SK-N-SH treated with all-trans-retinoic acid at 6 μM for 48 hours (cell line): ENCODE data around the gene EML5.

ENCODE experiments used
- ATAC-seq: fragments of 200-7000 bp; cut with Tn5 transposase; 3 replicates; pipeline ENCODE4 v1.9.1; 2020; ENCODE audit warnings: mild to moderate bottlenecking, moderate library complexity
- ARNTL ChIP-seq: fragments of 450-650 bp; formaldehyde crosslinking; IDR thresholded peaks from 2 replicates; pipeline ENCODE4 v1.5.0; 2020; ENCODE audit warnings: low read depth, mild to moderate bottlenecking, moderate library complexity, borderline replicate concordance
- BACH2 ChIP-seq: fragments of 250-450 bp; sonication (Bioruptor Pico); IDR thresholded peaks from 2 replicates; pipeline ENCODE4 v1.9.0; 2021; ENCODE audit warnings: mild to moderate bottlenecking, borderline replicate concordance
- CSDC2 ChIP-seq: fragments of 250-450 bp; sonication (Bioruptor Pico); IDR thresholded peaks from 2 replicates; pipeline ENCODE4 v1.5.0; 2020; ENCODE audit warnings: mild to moderate bottlenecking, moderate library complexity
- ESRRG ChIP-seq: fragments of 250-450 bp; sonication (Bioruptor Pico); IDR thresholded peaks from 2 replicates; pipeline ENCODE4 v1.6.1; 2021; ENCODE audit warnings: mild to moderate bottlenecking
- RARB ChIP-seq: fragments of 250-450 bp; sonication (Bioruptor Pico); IDR thresholded peaks from 2 replicates; pipeline ENCODE4 v1.8.0; 2021; ENCODE audit warnings: mild to moderate bottlenecking, moderate library complexity
- TCF4 ChIP-seq: fragments of 250-450 bp; sonication (Bioruptor Pico); IDR thresholded peaks from 2 replicates; pipeline ENCODE4 v1.8.0; 2021; ENCODE audit warnings: mild to moderate bottlenecking, moderate library complexity, borderline replicate concordance
- TSHZ2 ChIP-seq: fragments of 250-450 bp; sonication (Bioruptor Pico); IDR thresholded peaks from 2 replicates; pipeline ENCODE4 v1.5.0; 2020; ENCODE audit warnings: mild to moderate bottlenecking, moderate library complexity
- ZC3H10 ChIP-seq: fragments of 250-450 bp; sonication (Bioruptor Pico); IDR thresholded peaks from 2 replicates; pipeline ENCODE4 v1.5.1; 2021; ENCODE audit warnings: mild to moderate bottlenecking, moderate library complexity
- ZFP3 ChIP-seq: fragments of 250-450 bp; sonication (Bioruptor Pico); IDR thresholded peaks from 2 replicates; pipeline ENCODE4 v1.5.0; 2020; ENCODE audit warnings: mild to moderate bottlenecking, moderate library complexity
- ZFP30 ChIP-seq: fragments of 450-650 bp; formaldehyde crosslinking; IDR thresholded peaks from 2 replicates; pipeline ENCODE4 v1.5.0; 2022; ENCODE audit warnings: mild to moderate bottlenecking, moderate library complexity
- ZNF565 ChIP-seq: fragments of 450-650 bp; formaldehyde crosslinking; conservative IDR thresholded peaks from 2 replicates; pipeline ENCODE4 v1.5.0; 2020; ENCODE audit warnings: low read depth, mild to moderate bottlenecking, moderate library complexity
- ZNF8 ChIP-seq: fragments of 450-650 bp; formaldehyde crosslinking; IDR thresholded peaks from 2 replicates; pipeline ENCODE4 v1.5.0; 2020; ENCODE audit warnings: mild to moderate bottlenecking, moderate library complexity

The EML5 gene

GRCh38 chr14:88562532-88562830 lies 230.3 kb downstream of the EML5 start:
- TF ChIP-seq ZFP3 (CRISPR knock-in tag) (no peak), ESRRG (no peak), ZNF565 (CRISPR knock-in tag) (no peak), TSHZ2 (CRISPR knock-in tag) (no peak), ZFP30 (CRISPR knock-in tag) (no peak), ARNTL (CRISPR knock-in tag) (no peak), RARB (CRISPR knock-in tag) (no peak), CSDC2 (no peak), BACH2 (CRISPR knock-in tag) (no peak), TCF4 (CRISPR knock-in tag) (no peak), ZC3H10 (CRISPR knock-in tag) (no peak), ZNF8 (no peak)
- no peak for ATAC-seq
